GM18951 (cell line): ENCODE data around the gene NETO1.

Experiments used
- POLR2A ChIP-seq: IDR thresholded peaks from 4 replicates; pipeline ENCODE4 v1.6.1; 2011; ENCODE audit warnings: mild to moderate bottlenecking; ENCODE audit not compliant: insufficient read length, insufficient read depth; ENCODE audit errors: extremely low read depth
- in situ Hi-C: fragments of 300-500 bp; cut with MboI; formaldehyde crosslinking; loops from one replicate; pipeline ENCODE4 v1.12.0; 2022; ENCODE audit warnings: low sequenced_read_pairs, mixed read lengths, inconsistent platforms; ENCODE audit not compliant: unreplicated experiment

NETO1 gene

GRCh38 chr18:72828601-72829000 lies 39.2 kb downstream of the NETO1 start:
- in situ Hi-C loops: no loop called here

GRCh38 chr18:72826736-72827135 lies 41.1 kb downstream of the NETO1 start:
- in situ Hi-C loops: no loop called here
- TF ChIP-seq POLR2A: no peak

More at GRCh38 chr18:72828601-72829000, 39.2 kb downstream of the NETO1 start:
- no peak for TF ChIP-seq POLR2A

DNA sequence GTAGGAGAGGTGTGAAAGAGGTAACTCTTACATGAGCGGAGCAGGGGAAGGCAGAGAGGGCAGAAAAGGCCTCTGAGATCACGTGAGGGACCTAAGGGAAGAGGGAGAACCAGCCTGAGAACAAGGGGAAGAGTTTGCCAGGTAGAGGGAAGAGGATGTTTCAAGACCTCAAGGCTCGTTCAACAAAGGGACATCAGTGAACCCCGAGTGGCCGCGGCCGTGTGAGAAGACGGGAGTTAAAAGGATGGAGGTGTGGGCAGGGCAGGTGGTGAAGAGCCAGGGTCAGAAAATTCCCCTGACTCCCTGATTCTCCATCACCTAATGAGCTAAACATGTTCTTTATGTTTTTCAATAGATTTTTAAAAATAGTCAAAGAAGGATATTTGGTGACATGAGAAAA lies 44.4 kb downstream of the NETO1 start:
- in situ Hi-C loops: no loop called here

GRCh38 chr18:72822202-72822601 lies 45.6 kb downstream of the NETO1 start:
- in situ Hi-C loops: no loop called here
- no peak for TF ChIP-seq POLR2A

More for the DNA sequence above, 44.4 kb downstream of the NETO1 start:
- no peak for TF ChIP-seq POLR2A

GRCh38 chr18:72820571-72820970 lies 47.2 kb downstream of the NETO1 start:
- TF ChIP-seq POLR2A: no peak
- in situ Hi-C loops: no loop called here

- in situ Hi-C loops: no loop called here
- no peak for TF ChIP-seq POLR2A
These were observed 48.7 kb downstream of the NETO1 start for GRCh38 chr18:72819050-72819449.

GRCh38 chr18:72811047-72811446 lies 56.7 kb downstream of the NETO1 start:
- in situ Hi-C loops: no loop called here
- TF ChIP-seq POLR2A: no peak

GRCh38 chr18:72808680-72809079 lies 59.1 kb downstream of the NETO1 start:
- in situ Hi-C loops: no loop called here
- no peak for TF ChIP-seq POLR2A

GRCh38 chr18:72799106-72799505 lies 68.7 kb downstream of the NETO1 start:
- TF ChIP-seq POLR2A: no peak
- in situ Hi-C loops: no loop called here

DNA sequence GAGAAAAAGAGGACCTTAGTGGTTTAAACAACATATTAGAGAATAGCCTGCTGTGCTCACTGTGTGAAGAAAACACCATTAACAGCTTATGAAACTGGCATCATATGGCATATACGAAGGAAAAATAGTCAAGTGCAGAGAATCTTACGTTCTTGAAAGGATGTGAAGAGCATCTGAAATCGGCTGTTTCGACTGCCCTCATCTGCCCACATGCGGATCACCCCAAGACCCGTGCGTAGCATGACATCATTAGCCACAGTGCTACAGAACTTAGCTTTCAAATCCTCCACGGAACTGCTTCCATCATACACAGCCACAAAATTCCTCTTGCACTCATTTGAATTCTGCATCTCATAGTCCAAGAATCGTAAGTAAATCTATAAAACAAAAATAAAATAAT lies 84.3 kb downstream of the NETO1 start:
- in situ Hi-C loops: no loop called here
- TF ChIP-seq POLR2A: no peak

DNA sequence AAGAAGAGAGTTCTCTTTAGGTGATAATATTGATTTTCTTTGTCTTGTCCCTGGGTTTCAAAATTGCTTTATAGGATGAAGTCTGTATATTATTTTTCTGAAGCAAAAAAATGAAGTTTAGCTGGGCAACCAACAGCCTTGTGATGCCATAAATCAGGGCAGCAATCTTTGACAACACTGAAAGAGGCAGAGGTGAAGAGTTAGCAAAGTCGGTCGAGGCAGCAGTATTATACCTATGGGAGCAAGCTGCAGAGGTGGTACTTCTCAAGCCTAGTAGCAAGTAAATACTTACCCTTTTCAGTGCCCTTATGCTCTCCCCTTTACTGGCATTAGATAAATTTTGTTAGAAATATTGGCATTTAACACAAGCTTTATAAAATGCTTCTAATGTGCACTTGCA lies 92.9 kb downstream of the NETO1 start:
- in situ Hi-C loops: loop anchor here (25.0 kb wide), 1 partner anchor 1062 kb away; no protein-coding TSS in a partner anchor
- no peak for TF ChIP-seq POLR2A

DNA sequence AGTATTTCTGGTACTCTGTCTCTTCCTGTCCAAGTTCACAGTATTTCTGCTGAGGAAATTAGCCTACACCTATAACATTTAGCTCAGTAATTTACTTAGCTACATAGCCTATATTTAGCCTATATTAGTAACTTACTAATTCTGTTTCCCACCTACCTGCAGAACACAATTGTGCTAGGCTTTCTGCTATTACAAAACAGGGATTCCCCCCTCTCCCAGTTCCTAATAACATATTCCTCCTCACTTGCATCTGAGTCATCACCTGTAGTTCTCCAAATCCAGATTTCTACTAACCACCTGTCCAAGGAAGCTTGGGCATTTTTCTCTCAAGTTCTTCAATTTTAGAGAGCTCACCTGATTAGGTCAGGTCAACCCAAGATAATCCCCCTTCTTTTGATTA lies 94.9 kb downstream of the NETO1 start:
- in situ Hi-C loops: loop anchor here (25.0 kb wide), 1 partner anchor 1064 kb away; no protein-coding TSS in a partner anchor
- no peak for TF ChIP-seq POLR2A

- TF ChIP-seq POLR2A: no peak
- in situ Hi-C loops: loop anchor here (25.0 kb wide), 1 partner anchor 1069 kb away; no protein-coding TSS in a partner anchor
These were observed 99.0 kb downstream of the NETO1 start for GRCh38 chr18:72768681-72769229.

GRCh38 chr18:72762515-72763122 lies 105.2 kb downstream of the NETO1 start:
- in situ Hi-C loops: loop anchor here (25.0 kb wide), 1 partner anchor 1075 kb away; no protein-coding TSS in a partner anchor
- no peak for TF ChIP-seq POLR2A
